ENCODE measurements around the gene TAAR2. TPM values are rescaled to one million over a fixed set of nuclear protein-coding genes. Genes with fewer than 3 reads are reported as not detected.
"Not testable (repeated sequence)": the region's sequence is repeated elsewhere in the genome, so short reads cannot be mapped to it uniquely, and the experiment has no call there.

TAAR2 gene
- total RNA-seq, 1 donor from 2014 or later = not detected

DNA sequence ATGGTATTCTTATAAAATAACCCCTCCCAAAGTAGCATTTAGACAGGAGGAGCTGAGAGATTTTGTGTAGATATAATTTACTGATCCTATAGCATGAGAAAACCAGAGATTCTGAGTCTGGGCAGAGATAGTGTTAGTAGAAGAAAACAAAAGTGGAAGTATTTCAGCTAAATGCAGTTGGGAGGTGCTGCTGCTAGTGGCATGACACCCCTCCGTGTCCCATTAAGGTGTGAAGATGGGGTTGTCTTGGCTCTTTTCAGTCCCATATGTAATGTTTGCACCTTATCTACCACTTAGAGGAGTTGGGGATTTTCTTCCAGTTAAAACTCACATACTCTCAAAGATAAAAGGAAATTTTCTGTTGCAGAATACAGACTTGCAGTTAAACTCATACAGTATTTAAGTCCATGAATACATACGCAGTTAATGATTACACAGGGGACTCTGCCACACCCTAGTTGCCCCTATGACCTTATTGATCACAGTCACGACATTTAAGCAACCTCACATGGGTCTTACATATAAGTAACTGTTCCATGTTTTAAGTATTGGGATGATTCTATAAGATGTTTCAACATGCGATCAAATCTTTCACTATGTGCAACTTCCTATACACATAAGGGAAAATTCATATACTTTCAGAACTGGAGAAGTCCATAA is 11.5 kb downstream of the TAAR2 start:
- no peak overlapping the region for H3K27ac ChIP-seq
- H3K36me3 ChIP-seq = no peaks in the 10 kb centered on the region
- no peak for DNase-seq (ENCODE audit: low spot score in 2 of 2)
- no peaks in the 10 kb centered on the region for H3K27me3 ChIP-seq
- H3K9me3 ChIP-seq = no peaks in the 10 kb centered on the region
- intact Hi-C loops (cut with DNase I) = no loop called here
- TF ChIP-seq, protein P1, sequence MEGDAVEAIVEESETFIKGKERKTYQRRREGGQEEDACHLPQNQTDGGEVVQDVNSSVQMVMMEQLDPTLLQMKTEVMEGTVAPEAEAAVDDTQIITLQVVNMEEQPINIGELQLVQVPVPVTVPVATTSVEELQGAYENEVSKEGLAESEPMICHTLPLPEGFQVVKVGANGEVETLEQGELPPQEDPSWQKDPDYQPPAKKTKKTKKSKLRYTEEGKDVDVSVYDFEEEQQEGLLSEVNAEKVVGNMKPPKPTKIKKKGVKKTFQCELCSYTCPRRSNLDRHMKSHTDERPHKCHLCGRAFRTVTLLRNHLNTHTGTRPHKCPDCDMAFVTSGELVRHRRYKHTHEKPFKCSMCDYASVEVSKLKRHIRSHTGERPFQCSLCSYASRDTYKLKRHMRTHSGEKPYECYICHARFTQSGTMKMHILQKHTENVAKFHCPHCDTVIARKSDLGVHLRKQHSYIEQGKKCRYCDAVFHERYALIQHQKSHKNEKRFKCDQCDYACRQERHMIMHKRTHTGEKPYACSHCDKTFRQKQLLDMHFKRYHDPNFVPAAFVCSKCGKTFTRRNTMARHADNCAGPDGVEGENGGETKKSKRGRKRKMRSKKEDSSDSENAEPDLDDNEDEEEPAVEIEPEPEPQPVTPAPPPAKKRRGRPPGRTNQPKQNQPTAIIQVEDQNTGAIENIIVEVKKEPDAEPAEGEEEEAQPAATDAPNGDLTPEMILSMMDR (IDR thresholded peaks at IDR 0.05) = no peak
- no peak overlapping the region for H3K4me3 ChIP-seq
- no peaks in the 10 kb centered on the region for H3K4me1 ChIP-seq

DNA sequence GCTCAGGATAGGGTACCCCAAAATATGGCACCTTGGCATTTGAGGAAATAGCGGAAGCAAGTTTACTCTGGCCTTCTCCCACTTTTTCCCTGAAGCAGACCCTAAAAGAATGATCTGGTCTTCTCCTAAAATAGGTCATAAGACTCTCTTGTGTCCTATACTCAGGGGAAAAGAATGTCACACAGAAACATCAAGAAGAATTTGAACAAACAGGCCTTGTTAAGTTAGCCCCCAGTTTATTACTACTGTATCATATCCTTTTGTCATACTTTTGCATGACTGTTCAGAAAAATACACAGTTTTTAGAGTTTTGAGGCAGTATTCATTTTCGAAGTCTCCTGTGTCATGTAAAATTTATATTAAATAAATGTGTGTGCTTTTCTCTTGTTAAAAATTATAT is 12.5 kb downstream of the TAAR2 start:
- intact Hi-C loops (cut with DNase I) = no loop called here
- H3K36me3 ChIP-seq = no peaks in the 10 kb centered on the region
- H3K27ac ChIP-seq = no peak overlapping the region
- DNase-seq (ENCODE audit: low spot score in 2 of 2) = no peak
- H3K4me1 ChIP-seq = no peaks in the 10 kb centered on the region
- H3K27me3 ChIP-seq = no peaks in the 10 kb centered on the region
- TF ChIP-seq, protein P1 (IDR thresholded peaks at IDR 0.05) = no peak
- H3K4me3 ChIP-seq = no peak overlapping the region
- H3K9me3 ChIP-seq = no peaks in the 10 kb centered on the region

DNA sequence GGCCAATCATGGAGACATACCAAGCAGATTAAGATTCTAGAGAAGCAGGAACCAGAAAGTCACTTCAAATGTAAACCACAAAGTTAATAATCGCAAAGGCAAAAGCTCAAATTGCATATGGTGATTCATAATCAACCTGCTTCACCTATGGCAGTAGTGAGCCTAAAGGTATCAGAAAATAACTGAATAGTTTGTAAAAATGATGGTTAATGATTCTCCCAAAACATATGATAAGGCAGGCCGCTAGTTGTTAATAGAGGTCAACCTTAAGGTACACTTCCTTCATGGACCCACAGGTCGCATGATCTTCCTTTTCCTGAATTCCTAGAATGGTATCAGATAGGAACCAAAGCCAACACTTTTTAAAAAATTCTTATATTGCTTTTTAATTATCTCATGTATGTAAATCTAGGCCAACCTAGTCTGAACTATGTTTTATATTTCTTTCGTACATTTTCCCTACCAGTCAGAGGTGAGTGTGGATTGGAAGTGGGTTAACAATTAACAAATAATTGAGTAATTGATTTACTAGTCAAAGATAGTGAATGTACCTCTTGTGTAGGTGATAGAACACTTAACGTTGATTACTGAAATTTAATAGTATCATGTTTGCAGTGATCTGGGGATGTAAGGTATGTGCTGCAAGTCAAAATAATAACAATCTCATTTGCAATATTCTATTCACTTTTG is 16.4 kb downstream of the TAAR2 start:
- TF ChIP-seq, protein P1 (IDR thresholded peaks at IDR 0.05) = no peak
- Histone ChIP-seq H3K27me3 (no peaks in the 10 kb centered on the region), H3K9me3 (no peaks in the 10 kb centered on the region), H3K36me3 (no peaks in the 10 kb centered on the region), H3K27ac (no peak overlapping the region), H3K4me1 (no peaks in the 10 kb centered on the region), H3K4me3 (no peak overlapping the region)
- intact Hi-C loops (cut with DNase I) = no loop called here
- no peak for DNase-seq (ENCODE audit: low spot score in 2 of 2)

DNA sequence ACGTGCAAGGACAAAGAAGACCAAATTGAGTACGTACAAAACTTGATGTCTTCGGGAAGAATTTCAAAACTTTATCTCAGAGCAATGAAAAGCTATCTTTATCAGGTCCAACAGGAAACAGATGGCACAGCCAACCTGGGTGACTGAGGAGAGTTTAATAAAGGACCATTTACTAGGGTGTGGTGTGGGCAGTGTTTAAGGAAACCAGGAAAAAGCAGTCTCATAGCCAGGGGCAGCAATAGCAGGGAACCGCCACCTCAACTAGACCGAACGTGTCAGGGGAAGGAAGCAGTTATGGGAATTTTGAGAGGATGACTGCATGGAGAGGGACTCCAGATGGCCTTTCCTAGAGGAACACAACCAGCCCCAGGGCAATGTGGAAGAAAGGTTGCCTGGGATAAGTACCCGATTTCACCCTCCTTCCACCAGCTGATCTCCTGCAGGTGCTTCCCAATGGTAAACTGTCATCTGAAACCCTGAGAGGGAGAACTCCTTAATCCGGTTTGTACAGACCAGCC is 19.4 kb downstream of the TAAR2 start:
- H3K27ac ChIP-seq = no peak overlapping the region
- TF ChIP-seq, protein P1 (IDR thresholded peaks at IDR 0.05) = no peak
- DNase-seq (ENCODE audit: low spot score in 2 of 2) = no peak
- no peaks in the 10 kb centered on the region for H3K9me3 ChIP-seq
- no peaks in the 10 kb centered on the region for H3K36me3 ChIP-seq
- no peaks in the 10 kb centered on the region for H3K27me3 ChIP-seq
- no peak overlapping the region for H3K4me3 ChIP-seq
- no peaks in the 10 kb centered on the region for H3K4me1 ChIP-seq
- intact Hi-C loops (cut with DNase I) = no loop called here

DNA sequence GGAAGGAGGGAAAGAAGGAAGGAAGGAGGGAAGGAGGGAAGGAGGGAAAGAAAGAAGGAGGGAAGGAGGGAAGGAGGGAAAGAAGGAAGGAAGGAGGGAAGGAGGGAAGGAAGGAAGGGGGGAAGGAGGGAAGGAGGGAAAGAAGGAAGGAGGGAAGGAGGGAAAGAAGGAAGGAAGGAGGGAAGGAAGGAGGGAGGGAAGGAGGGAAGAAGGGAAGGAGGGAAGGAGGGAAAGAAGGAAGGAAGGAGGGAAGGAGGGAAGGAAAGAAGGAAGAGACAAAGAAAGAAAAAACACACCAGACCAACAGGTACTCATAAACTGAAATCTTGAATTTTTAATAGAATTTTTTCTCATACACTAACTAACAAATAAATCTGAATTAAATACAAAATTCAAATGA is 23.2 kb downstream of the TAAR2 start:
- H3K4me1 ChIP-seq; DNase-seq (ENCODE audit: low spot score in 2 of 2); H3K36me3 ChIP-seq; H3K27me3 ChIP-seq; H3K27ac ChIP-seq; intact Hi-C loops (cut with DNase I); H3K4me3 ChIP-seq; H3K9me3 ChIP-seq: not testable (repeated sequence)

DNA sequence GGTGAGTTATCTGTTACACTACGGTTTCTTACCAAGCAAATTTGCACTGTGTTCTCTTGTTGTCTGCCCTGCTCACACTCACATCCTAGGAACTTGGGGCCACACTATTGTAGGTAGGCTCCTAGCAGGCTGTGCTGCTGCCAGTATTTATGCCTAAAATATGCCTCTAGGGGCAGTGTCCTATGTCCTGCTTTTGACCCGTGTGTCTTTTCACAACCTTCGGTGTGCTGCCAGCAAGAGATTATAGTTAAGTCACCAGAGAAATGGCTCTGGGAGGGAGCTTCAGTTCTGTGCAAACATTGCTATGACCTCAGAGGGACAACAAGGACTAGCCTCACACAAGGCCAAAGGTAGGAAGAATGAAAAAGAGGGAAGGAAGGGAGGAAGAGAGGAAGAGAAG is 25.6 kb downstream of the TAAR2 start:
- no peaks in the 10 kb centered on the region for H3K36me3 ChIP-seq
- no peak overlapping the region for H3K4me3 ChIP-seq
- no peak for DNase-seq (ENCODE audit: low spot score in 2 of 2)
- H3K27me3 ChIP-seq = no peaks in the 10 kb centered on the region
- TF ChIP-seq, protein P1 (IDR thresholded peaks at IDR 0.05) = no peak
- no peak overlapping the region for H3K27ac ChIP-seq
- no peaks in the 10 kb centered on the region for H3K9me3 ChIP-seq
- H3K4me1 ChIP-seq = no peaks in the 10 kb centered on the region
- intact Hi-C loops (cut with DNase I) = no loop called here

All from ascending aorta (tissue), 2 donors.